HL-60 (cell line): Measurements from ENCODE around the gene KCNJ6.

Experiments used
- DNase-seq, 2 experiments: peaks; one replicate each; pipeline ENCODE4 v3.0.0-alpha.2; 2010 to 2020; ENCODE audit warnings: low read depth in 1 of 2, low spot score in 1 of 2
- H3K27ac ChIP-seq: fragments of 250-450 bp; sonication (Bioruptor Pico); replicated peaks from 2 replicates; pipeline ENCODE4 v1.5.1; 2020; ENCODE audit warnings: mild to moderate bottlenecking, moderate library complexity
- H3K27me3 ChIP-seq: fragments of 250-450 bp; sonication (Bioruptor Pico); 2 replicates; pipeline ENCODE4 v1.5.1; 2021; ENCODE audit warnings: mild to moderate bottlenecking, moderate library complexity; ENCODE audit not compliant: insufficient read depth, poor library complexity, severe bottlenecking
- H3K4me3 ChIP-seq: replicated peaks from 2 replicates; pipeline ENCODE4 v1.5.1; 2011; ENCODE audit warnings: mild to moderate bottlenecking, control low read depth, low read length; ENCODE audit not compliant: insufficient read depth
- CTCF ChIP-seq: IDR thresholded peaks from one replicate; pipeline ENCODE4 v1.5.1; 2011; ENCODE audit warnings: low read length, control low read depth, inconsistent platforms; ENCODE audit not compliant: insufficient read depth
- GABPA ChIP-seq: IDR thresholded peaks from 2 replicates; pipeline ENCODE4 v1.6.1; 2012; ENCODE audit warnings: low read depth
- POLR2AphosphoS5 ChIP-seq: IDR thresholded peaks from 2 replicates; pipeline ENCODE4 v1.6.1; 2012; ENCODE audit warnings: low read depth
- REST ChIP-seq: IDR thresholded peaks from 2 replicates; pipeline ENCODE4 v1.6.1; 2012; ENCODE audit warnings: low read depth; ENCODE audit not compliant: insufficient replicate concordance
- SPI1 ChIP-seq: IDR thresholded peaks from 2 replicates; pipeline ENCODE4 v1.6.1; 2012; ENCODE audit warnings: low read depth, mild to moderate bottlenecking, borderline replicate concordance

Gene KCNJ6

DNA sequence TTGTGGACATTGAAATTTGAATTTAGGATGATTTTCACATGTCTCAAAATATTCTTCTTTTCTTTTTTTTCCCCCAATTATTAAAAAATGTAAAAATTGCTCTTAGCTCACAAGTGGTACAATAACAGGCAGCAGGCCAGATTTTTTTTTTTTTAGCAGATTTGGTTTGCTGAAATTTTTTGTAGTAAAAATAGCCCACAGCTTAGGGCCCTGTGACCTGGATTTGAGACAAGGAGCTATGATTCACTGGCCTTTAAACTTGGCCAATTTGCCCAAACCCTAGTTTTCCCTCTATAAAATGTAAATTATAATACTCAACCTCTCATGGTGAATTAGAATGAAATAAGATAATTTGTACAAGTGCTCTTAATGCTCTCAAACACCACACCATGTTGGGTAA is 295.9 kb downstream of the KCNJ6 start:
- no peak for DNase-seq
- H3K27ac ChIP-seq, result no peak overlapping the region
- H3K4me3 ChIP-seq, result no peak overlapping the region
- H3K27me3 ChIP-seq, result no peaks in the 10 kb centered on the region
- TF ChIP-seq SPI1, result no peak
- no peak for TF ChIP-seq REST
- TF ChIP-seq CTCF, result no peak
- TF ChIP-seq POLR2AphosphoS5, result no peak
- TF ChIP-seq GABPA, result no peak

- no peak for DNase-seq
- H3K4me3 ChIP-seq, result no peak overlapping the region
These were observed 296.7 kb downstream of the KCNJ6 start for GRCh38 chr21:37619464-37619974.

More at GRCh38 chr21:37619464-37619974, 296.7 kb downstream of the KCNJ6 start:
- no peaks in the 10 kb centered on the region for H3K27me3 ChIP-seq
- no peak overlapping the region for H3K27ac ChIP-seq
- TF ChIP-seq POLR2AphosphoS5, result no peak
- no peak for TF ChIP-seq CTCF
- no peak for TF ChIP-seq GABPA
- no peak for TF ChIP-seq SPI1
- no peak for TF ChIP-seq REST
